ENCODE data around the gene AP2A1. TPM values are rescaled to one million over a fixed set of nuclear protein-coding genes. Genes with fewer than 3 reads are reported as not detected.
A peak's percentile ranks its signal among the peaks of the same experiment; 100 is the strongest.

Gene AP2A1
- total RNA-seq, 1 donor from 2014 or later = 168 TPM

GRCh38 chr19:49758292-49758691, 8.5 kb upstream of the AP2A1 start:
- H3K27me3 Mint-ChIP-seq (ENCODE audit: low read depth, unreplicated experiment) = no peaks in the 10 kb centered on the region
- peaks cover 2% of the 10 kb centered on the region for H3K36me3 Mint-ChIP-seq (ENCODE audit: low read depth, unreplicated experiment)
- H3K27ac Mint-ChIP-seq (ENCODE audit: unreplicated experiment) = peak overlapping the region; percentile 69
- H4K20me1 ChIP-seq (ENCODE audit: insufficient read depth, low read length) = no peaks in the 10 kb centered on the region
- H3K9me3 Mint-ChIP-seq (ENCODE audit: unreplicated experiment) = peaks cover 14% of the 10 kb centered on the region
- H3K36me3 ChIP-seq (ENCODE audit: insufficient read depth, low read length) = no peaks in the 10 kb centered on the region
- H3K4me1 Mint-ChIP-seq (ENCODE audit: low read depth, unreplicated experiment) = peaks cover 5% of the 10 kb centered on the region
- no peaks in the 10 kb centered on the region for H3K79me2 ChIP-seq (ENCODE audit: insufficient read depth, low read length)
- peak overlapping the region; percentile 64 for H3K9ac ChIP-seq (ENCODE audit: low read length)
- H3K4me3 Mint-ChIP-seq (ENCODE audit: unreplicated experiment) = peak overlapping the region; percentile 50
- peak overlapping the region; percentile 77 for H3K4me2 ChIP-seq (ENCODE audit: low read length)
- peak overlapping the region; percentile 91 for H2AFZ ChIP-seq (ENCODE audit: low read depth, low read length)
- peaks cover 5% of the 10 kb centered on the region for H3K9me3 ChIP-seq (ENCODE audit: insufficient read depth, low read depth, low read length)
- H3K4me3 ChIP-seq (ENCODE audit: insufficient read depth, low read depth, low read length) = no peak overlapping the region
- TF ChIP-seq EZH2 (IDR thresholded peaks at IDR 0.05; ENCODE audit: insufficient read depth, low read length) (no peak), CTCF (IDR thresholded peaks at IDR 0.05; ENCODE audit: insufficient read depth, low read depth, low read length) (no peak)
- H3K27ac ChIP-seq (ENCODE audit: low read depth, low read length) = peak overlapping the region; percentile 53
- no peaks in the 10 kb centered on the region for H3K27me3 ChIP-seq (ENCODE audit: insufficient read depth, low read length)
- FAIRE-seq (no peak), DNase-seq (ENCODE audit: low read depth) (peak; percentile 67)
- H3K4me1 ChIP-seq (ENCODE audit: insufficient read depth, low read length) = peaks cover 12% of the 10 kb centered on the region

- Mint-ChIP-seq H3K27ac (ENCODE audit: unreplicated experiment) (no peak overlapping the region), H3K4me3 (ENCODE audit: unreplicated experiment) (no peak overlapping the region), H3K36me3 (ENCODE audit: low read depth, unreplicated experiment) (no peaks in the 10 kb centered on the region), H3K4me1 (ENCODE audit: low read depth, unreplicated experiment) (peaks cover 13% of the 10 kb centered on the region), H3K27me3 (ENCODE audit: low read depth, unreplicated experiment) (no peaks in the 10 kb centered on the region), H3K9me3 (ENCODE audit: unreplicated experiment) (peaks cover 4% of the 10 kb centered on the region)
- Histone ChIP-seq H3K4me2 (ENCODE audit: low read length) (no peak overlapping the region), H3K27ac (ENCODE audit: low read depth, low read length) (no peak overlapping the region), H3K4me1 (ENCODE audit: insufficient read depth, low read length) (peaks cover 19% of the 10 kb centered on the region), H2AFZ (ENCODE audit: low read depth, low read length) (peak overlapping the region; percentile 24), H3K36me3 (ENCODE audit: insufficient read depth, low read length) (no peaks in the 10 kb centered on the region), H4K20me1 (ENCODE audit: insufficient read depth, low read length) (no peaks in the 10 kb centered on the region), H3K4me3 (ENCODE audit: insufficient read depth, low read depth, low read length) (no peak overlapping the region), H3K9ac (ENCODE audit: low read length) (no peak overlapping the region), H3K27me3 (ENCODE audit: insufficient read depth, low read length) (no peaks in the 10 kb centered on the region), H3K79me2 (ENCODE audit: insufficient read depth, low read length) (no peaks in the 10 kb centered on the region), H3K9me3 (ENCODE audit: insufficient read depth, low read depth, low read length) (no peaks in the 10 kb centered on the region)
- DNase-seq (ENCODE audit: low read depth) = no peak
- TF ChIP-seq CTCF (IDR thresholded peaks at IDR 0.05; ENCODE audit: insufficient read depth, low read depth, low read length) (no peak), EZH2 (IDR thresholded peaks at IDR 0.05; ENCODE audit: insufficient read depth, low read length) (no peak)
- no peak for FAIRE-seq
Measured at GRCh38 chr19:49761249-49761624, 5.6 kb upstream of the AP2A1 start.

- peak overlapping the region; percentile 24 for H2AFZ ChIP-seq (ENCODE audit: low read depth, low read length)
- peaks cover 13% of the 10 kb centered on the region for H3K4me1 Mint-ChIP-seq (ENCODE audit: low read depth, unreplicated experiment)
- no peaks in the 10 kb centered on the region for H3K27me3 Mint-ChIP-seq (ENCODE audit: low read depth, unreplicated experiment)
- no peak overlapping the region for H3K4me2 ChIP-seq (ENCODE audit: low read length)
- no peaks in the 10 kb centered on the region for H3K79me2 ChIP-seq (ENCODE audit: insufficient read depth, low read length)
- H3K36me3 ChIP-seq (ENCODE audit: insufficient read depth, low read length) = no peaks in the 10 kb centered on the region
- H3K27ac ChIP-seq (ENCODE audit: low read depth, low read length) = no peak overlapping the region
- H3K27me3 ChIP-seq (ENCODE audit: insufficient read depth, low read length) = no peaks in the 10 kb centered on the region
- no peaks in the 10 kb centered on the region for H3K36me3 Mint-ChIP-seq (ENCODE audit: low read depth, unreplicated experiment)
- no peak for FAIRE-seq
- no peaks in the 10 kb centered on the region for H4K20me1 ChIP-seq (ENCODE audit: insufficient read depth, low read length)
- no peak for TF ChIP-seq CTCF (IDR thresholded peaks at IDR 0.05; ENCODE audit: insufficient read depth, low read depth, low read length)
- TF ChIP-seq EZH2 (IDR thresholded peaks at IDR 0.05; ENCODE audit: insufficient read depth, low read length) = no peak
- no peak overlapping the region for H3K4me3 Mint-ChIP-seq (ENCODE audit: unreplicated experiment)
- H3K9me3 Mint-ChIP-seq (ENCODE audit: unreplicated experiment) = peaks cover 2% of the 10 kb centered on the region
- no peak overlapping the region for H3K27ac Mint-ChIP-seq (ENCODE audit: unreplicated experiment)
- no peak for DNase-seq (ENCODE audit: low read depth)
- H3K9ac ChIP-seq (ENCODE audit: low read length) = no peak overlapping the region
- H3K4me1 ChIP-seq (ENCODE audit: insufficient read depth, low read length) = peaks cover 19% of the 10 kb centered on the region
- H3K9me3 ChIP-seq (ENCODE audit: insufficient read depth, low read depth, low read length) = no peaks in the 10 kb centered on the region
- no peak overlapping the region for H3K4me3 ChIP-seq (ENCODE audit: insufficient read depth, low read depth, low read length)
Measured at GRCh38 chr19:49761625-49762311, 5.0 kb upstream of the AP2A1 start.

Measured in astrocyte (in vitro differentiated cells and primary cell).